Uterus (tissue), 4 donors: ENCODE measurements around the gene MIPOL1. TPM values are rescaled to one million over a fixed set of nuclear protein-coding genes. Genes with fewer than 3 reads are reported as not detected.

Experiments used
- DNase-seq, 2 donors: peaks; one replicate each; pipeline ENCODE4 v3.0.0-alpha.2; 2019 to 2020
- H3K27ac ChIP-seq, 2 donors: fragments of 200-600 bp; sonication (generic); 1 replicate in 1 of 2; 2 replicates in 1 of 2; pipeline ENCODE4 v1.5.1; 2016 to 2018
- H3K27me3 ChIP-seq, 2 donors: fragments of 200-600 bp; sonication (generic); one replicate each; pipeline ENCODE4 v1.5.1; 2018 to 2019; ENCODE audit warnings: control low read depth in 1 of 2
- H3K36me3 ChIP-seq, 2 donors: fragments of 200-600 bp; sonication (generic); one replicate each; pipeline ENCODE4 v1.5.1; 2019; ENCODE audit warnings: control low read depth in 1 of 2
- H3K4me1 ChIP-seq, 2 donors: fragments of 200-600 bp; sonication (generic); one replicate each; pipeline ENCODE4 v1.5.1; 2018 to 2019; ENCODE audit warnings: control low read depth in 1 of 2
- H3K4me3 ChIP-seq, 2 donors: fragments of 200-600 bp; sonication (generic); 1 replicate in 1 of 2; 2 replicates in 1 of 2; pipeline ENCODE4 v1.5.1; 2018 to 2019; ENCODE audit warnings: mild to moderate bottlenecking in 1 of 2
- H3K9me3 ChIP-seq, 2 donors: fragments of 200-600 bp; sonication (generic); one replicate each; pipeline ENCODE4 v1.5.1; 2019; ENCODE audit warnings: control low read depth in 1 of 2
- CTCF ChIP-seq, 4 experiments: fragments of 200-600 bp in 2 of 4; fragments of 450-650 bp in 2 of 4; sonication (generic) in 2 of 4; IDR thresholded peaks; one replicate each; pipeline ENCODE4 v1.5.1; 2016 to 2019; ENCODE audit warnings: antibody characterized with exemption in 4 of 4, mild to moderate bottlenecking in 2 of 4, moderate library complexity in 1 of 4
- POLR2A ChIP-seq, 2 donors: fragments of 450-650 bp; IDR thresholded peaks; one replicate each; pipeline ENCODE4 v1.6.1; 2016; ENCODE audit warnings: antibody characterized with exemption in 2 of 2, mild to moderate bottlenecking in 1 of 2, moderate library complexity in 1 of 2
- intact Hi-C: fragments of 100-400 bp; cut with DNase I; formaldehyde crosslinking; loops from one replicate; pipeline ENCODE4 v1.15.1; 2023; ENCODE audit warnings: low total_unique reads
- total RNA-seq, 4 donors: library from RNA; depleted of rRNA in 3 of 4; stranded (reverse); fragments of >200 nt in 3 of 4; gene quantifications; one replicate each; pipeline versions ENCODE4 v1.1.0 to v1.2.4, GENCODE V29; 2014 to 2023
- donor health status: DM: yes; HTN: yes; CAD: no.

MIPOL1 gene
- total RNA-seq, 4 donors from 2014 or later: 22.8 to 52.1 (median 39.4) TPM

DNA sequence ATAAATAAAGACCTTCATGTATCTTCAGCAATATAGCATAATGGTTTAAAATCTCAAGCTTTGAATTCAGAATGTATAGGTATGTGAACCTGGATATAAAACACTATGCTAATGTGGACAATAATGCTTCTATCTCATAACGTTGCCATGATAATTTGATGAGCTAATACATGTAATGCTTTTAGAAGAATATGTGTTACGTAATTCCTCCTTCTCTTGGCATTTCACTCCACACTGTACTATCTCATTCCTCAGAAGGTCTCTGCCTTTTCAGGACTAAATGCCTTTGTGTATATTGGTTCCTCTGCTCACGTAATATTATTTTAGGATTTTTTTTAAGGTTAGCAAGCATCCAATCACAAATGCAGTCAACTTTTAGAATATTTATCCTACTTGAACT, 310.8 kb downstream of the MIPOL1 start:
- intact Hi-C loops: no loop called here
- TF ChIP-seq POLR2A (IDR thresholded peaks at IDR 0.05): no peak
- no peak for TF ChIP-seq CTCF (IDR thresholded peaks at IDR 0.05)
- no peak overlapping the region for H3K4me3 ChIP-seq
- H3K36me3 ChIP-seq: no peaks in the 10 kb centered on the region
- H3K9me3 ChIP-seq: no peaks in the 10 kb centered on the region
- H3K27ac ChIP-seq: no peak overlapping the region
- no peaks in the 10 kb centered on the region for H3K4me1 ChIP-seq
- DNase-seq: no peak
- H3K27me3 ChIP-seq: no peaks in the 10 kb centered on the region

DNA sequence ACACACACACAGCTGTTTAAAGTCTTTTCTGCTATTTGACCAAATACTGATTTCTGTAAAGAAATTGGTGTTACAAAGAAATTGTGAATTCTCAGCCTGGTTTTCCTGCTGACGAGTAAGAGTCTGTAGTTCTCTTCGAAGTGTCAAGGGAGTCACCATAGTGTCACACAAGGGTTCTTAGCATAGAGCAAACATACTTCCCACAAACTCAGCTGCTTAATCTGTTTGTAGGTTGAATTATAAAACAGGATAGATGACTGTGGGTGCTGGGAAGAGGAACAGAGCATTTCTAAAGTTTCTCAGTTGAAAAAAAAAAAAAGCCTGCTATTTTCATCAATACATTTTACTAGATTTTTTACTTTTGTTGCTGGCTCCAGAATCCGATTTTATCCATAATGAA, 314.4 kb downstream of the MIPOL1 start:
- DNase-seq: no peak
- intact Hi-C loops: no loop called here
- no peaks in the 10 kb centered on the region for H3K4me1 ChIP-seq
- no peak overlapping the region for H3K27ac ChIP-seq
- H3K4me3 ChIP-seq: no peak overlapping the region
- H3K36me3 ChIP-seq: no peaks in the 10 kb centered on the region
- H3K27me3 ChIP-seq: no peaks in the 10 kb centered on the region
- no peaks in the 10 kb centered on the region for H3K9me3 ChIP-seq
- TF ChIP-seq CTCF (IDR thresholded peaks at IDR 0.05): no peak
- TF ChIP-seq POLR2A (IDR thresholded peaks at IDR 0.05): no peak

- TF ChIP-seq POLR2A (IDR thresholded peaks at IDR 0.05): no peak
- no peak for TF ChIP-seq CTCF (IDR thresholded peaks at IDR 0.05)
- Histone ChIP-seq H3K4me3 (no peak overlapping the region), H3K4me1 (no peaks in the 10 kb centered on the region), H3K27ac (no peak overlapping the region), H3K9me3 (no peaks in the 10 kb centered on the region), H3K36me3 (no peaks in the 10 kb centered on the region), H3K27me3 (no peaks in the 10 kb centered on the region)
- intact Hi-C loops: no loop called here
- no peak for DNase-seq
These were observed 318.0 kb downstream of the MIPOL1 start for GRCh38 chr14:37515771-37516170.

DNA sequence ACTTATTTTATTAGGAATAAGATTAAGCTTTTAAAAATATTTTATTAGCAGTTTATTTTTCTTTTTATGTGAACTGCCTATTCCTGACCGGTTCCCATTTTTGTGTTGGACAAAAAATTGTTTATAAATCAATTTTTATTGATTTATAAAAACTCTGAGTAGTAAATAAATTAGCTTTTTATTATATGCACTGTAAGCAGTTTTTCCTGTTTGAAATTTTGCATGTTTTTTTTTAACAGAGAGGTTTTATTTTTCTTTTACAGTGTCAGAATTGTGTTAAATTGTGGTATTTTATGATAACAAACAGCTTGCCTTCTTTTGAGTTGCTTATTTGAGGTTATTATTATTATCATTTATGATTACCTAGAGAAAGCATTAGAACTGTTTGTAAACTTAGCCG, 329.3 kb downstream of the MIPOL1 start:
- H3K36me3 ChIP-seq: no peaks in the 10 kb centered on the region
- TF ChIP-seq CTCF (IDR thresholded peaks at IDR 0.05) (no peak), POLR2A (IDR thresholded peaks at IDR 0.05) (no peak)
- no peaks in the 10 kb centered on the region for H3K27me3 ChIP-seq
- H3K4me3 ChIP-seq: no peak overlapping the region
- H3K9me3 ChIP-seq: no peaks in the 10 kb centered on the region
- no peak overlapping the region for H3K27ac ChIP-seq
- intact Hi-C loops: no loop called here
- no peaks in the 10 kb centered on the region for H3K4me1 ChIP-seq
- no peak for DNase-seq

DNA sequence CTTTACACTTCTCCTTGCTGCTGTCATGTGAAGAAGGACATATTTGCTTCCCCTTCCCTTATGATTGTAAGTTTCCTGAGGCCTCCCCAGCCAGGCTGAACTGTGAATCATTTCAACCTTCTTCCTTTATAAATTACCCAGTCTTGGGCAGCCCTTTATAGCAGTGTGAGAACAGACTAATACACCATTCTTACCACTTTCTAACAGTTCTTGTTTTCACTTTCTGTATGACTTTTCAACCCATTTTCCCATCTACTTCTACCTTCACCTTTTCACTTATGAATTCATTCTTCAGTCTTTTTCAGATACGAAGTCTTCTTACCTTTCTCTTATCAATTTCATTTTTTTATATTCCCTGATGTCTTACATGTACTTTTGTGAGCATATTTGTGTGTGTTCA, 342.3 kb downstream of the MIPOL1 start:
- DNase-seq: no peak
- Histone ChIP-seq H3K27ac (no peak overlapping the region), H3K4me1 (no peaks in the 10 kb centered on the region), H3K36me3 (no peaks in the 10 kb centered on the region), H3K4me3 (no peak overlapping the region), H3K27me3 (no peaks in the 10 kb centered on the region), H3K9me3 (no peaks in the 10 kb centered on the region)
- no peak for TF ChIP-seq CTCF (IDR thresholded peaks at IDR 0.05)
- TF ChIP-seq POLR2A (IDR thresholded peaks at IDR 0.05): no peak
- intact Hi-C loops: no loop called here
